Germinal center (tissue), 1 donor: ENCODE measurements around the gene FLRT2.

Experiments used
- DNase-seq: peaks from one replicate; pipeline ENCODE4 v3.0.0; 2012; ENCODE audit warnings: mixed read lengths, low spot score

Gene FLRT2

GRCh38 chr14:85529803-85530574 is at the start of gene FLRT2:
Gene FLRT2 (plus strand): TSS chr14:85530144. CDS start chr14:85621515, 91,371 bp downstream.
- DNase-seq = no peak

GRCh38 chr14:85481471-85481870 is 48.5 kb upstream of the FLRT2 start:
- DNase-seq = no peak

- DNase-seq = no peak
Observed at GRCh38 chr14:85482552-85482951, 47.4 kb upstream of the FLRT2 start.

- no peak for DNase-seq
Observed at GRCh38 chr14:85483037-85483436, 46.9 kb upstream of the FLRT2 start.

DNA sequence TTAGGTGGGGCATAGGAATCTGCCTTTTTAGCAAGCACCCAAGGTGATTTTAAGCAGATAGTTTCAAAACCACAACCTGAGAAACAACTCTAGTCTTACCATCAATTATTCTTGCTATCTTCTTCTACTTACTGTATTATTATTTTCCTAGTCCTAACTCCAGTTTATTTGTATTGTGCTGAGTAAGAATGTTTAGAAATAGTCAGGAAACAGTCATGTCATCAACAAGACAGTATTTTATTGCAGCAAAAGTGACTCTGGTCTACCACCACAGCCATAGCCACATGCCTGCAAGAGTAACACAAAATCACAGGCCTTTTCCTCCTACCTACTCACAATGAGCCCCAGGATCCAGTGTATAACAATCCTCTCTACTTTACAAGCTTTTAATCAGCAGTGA is 46.3 kb upstream of the FLRT2 start:
- no peak for DNase-seq

- DNase-seq = no peak
Observed at GRCh38 chr14:85487215-85487614, 42.7 kb upstream of the FLRT2 start.

GRCh38 chr14:85501751-85502150 is 28.2 kb upstream of the FLRT2 start:
- DNase-seq = no peak

GRCh38 chr14:85508863-85509262 is 21.1 kb upstream of the FLRT2 start:
- DNase-seq = no peak

DNA sequence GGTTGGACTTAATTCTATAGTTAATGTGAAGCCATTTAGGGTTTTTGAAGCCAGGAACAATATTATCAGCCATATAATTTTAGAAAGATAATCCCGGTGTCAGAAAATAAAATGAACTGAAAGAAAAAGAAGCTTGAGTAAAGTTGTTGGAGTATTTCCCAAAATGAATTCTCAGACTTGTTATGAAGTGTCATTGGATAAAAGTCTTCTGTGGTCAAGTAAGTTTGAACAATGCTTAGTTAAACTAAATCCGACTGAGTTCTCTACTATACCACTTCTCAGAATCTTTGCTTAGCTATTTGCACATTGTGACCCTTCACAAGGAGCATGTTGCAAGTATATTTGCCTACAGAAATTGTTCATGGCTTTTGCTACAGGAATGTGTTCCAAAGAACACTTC is 17.5 kb upstream of the FLRT2 start:
- no peak for DNase-seq

DNA sequence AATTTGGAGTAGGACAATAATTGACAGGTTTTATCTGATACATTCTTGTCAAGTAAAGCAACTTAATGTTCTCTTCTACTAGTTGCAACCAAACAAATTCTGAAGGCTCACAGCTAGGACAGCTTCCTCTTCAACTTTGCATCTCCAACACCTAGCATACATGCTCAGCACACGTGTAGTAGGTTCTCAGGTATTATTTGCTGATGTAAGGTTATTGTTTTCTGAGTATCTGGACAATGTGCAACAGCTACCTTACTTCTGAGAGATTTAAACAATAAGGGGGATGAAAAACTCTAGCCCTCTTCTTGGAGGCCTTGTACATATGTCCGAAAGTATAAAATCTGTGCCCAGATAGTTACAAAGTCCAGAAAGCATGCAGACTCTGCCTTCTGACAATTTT is 15.5 kb upstream of the FLRT2 start:
- no peak for DNase-seq

DNA sequence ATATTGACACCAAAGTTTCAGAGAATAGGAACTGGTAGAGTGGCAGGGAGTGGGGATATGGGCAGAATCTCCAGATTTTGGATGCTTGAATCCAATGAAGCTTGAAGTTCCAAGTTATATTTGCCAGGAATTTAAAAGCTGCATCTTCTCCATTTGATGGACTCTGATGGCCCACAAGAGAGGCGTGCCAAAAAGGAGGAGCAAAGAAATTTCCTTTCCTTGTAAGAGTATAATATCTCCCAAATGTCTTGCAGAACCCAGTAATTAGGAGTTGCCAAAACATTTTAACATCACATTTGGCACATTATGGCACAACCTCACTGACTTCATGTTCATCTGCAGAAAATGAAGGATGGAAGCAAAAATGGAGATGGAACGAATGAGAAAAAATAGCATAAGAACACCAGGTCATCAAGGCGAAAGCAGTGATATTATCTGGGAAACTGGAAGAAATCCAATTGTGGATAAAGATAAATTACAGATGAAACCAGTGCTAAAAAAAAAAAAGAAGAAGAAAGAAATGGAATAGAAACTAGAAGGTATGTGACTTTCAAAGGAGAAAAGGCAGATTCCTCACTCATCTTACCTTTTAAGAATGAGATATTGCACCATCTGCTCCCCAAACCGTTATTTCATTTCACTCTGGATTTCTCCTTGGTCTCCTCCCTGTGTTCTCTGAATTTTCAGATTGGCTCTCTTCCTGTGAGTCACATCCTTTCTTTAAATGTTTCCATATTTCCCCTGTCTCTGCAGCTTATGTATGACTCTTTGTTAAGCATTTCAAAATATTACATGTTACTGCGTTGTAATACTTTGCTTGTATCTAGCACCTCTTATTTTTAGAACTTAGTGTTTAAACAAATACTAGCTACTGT is 13.5 kb upstream of the FLRT2 start:
- DNase-seq = no peak

DNA sequence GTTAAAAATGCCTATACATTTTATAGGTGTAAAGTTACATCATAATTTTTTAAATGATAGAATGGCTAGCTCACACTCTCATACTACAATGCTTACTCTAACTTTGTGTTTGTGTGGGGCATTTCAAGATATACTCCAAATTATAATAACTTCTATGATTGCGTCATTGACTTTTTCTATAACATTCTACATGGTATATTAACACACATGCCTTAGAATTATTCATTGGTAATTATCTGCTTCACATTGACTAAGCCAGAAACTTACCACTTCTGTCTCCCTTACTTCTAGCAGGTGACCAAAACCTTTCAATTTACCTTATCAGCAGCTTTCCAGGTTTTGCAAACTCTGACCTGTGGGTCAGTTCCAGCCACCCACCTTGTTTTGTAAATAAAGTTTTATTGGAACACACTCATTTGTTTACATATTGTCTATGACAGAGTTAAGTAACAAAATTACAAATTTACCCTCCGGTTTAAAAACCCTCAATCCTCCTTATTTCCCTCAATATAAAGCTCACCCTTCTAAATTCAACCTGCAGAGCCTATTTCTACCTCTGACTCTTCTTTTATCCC is 12.7 kb upstream of the FLRT2 start:
- no peak for DNase-seq

GRCh38 chr14:85519661-85520305 is 10.2 kb upstream of the FLRT2 start:
- DNase-seq = no peak

- DNase-seq = no peak
Observed at GRCh38 chr14:85520581-85520980, 9.4 kb upstream of the FLRT2 start.

DNA sequence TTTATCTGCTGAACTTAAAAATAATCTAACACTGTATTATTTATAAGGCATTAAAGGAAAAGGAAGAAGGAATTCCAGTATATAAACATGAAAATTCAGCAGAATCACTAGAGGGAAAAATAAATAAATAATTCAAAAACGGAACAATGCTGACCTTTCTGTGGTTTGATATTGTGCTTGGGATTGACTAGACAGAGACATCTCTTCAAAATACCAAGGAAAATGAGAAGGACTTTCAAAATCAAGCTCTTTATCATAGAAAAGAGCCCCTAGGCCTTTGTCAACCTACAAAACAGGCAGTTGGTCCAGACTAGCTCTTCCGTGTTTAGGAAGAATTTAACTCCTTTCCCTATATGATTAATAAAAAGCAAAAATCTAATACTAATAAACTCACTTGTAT is 6.3 kb upstream of the FLRT2 start:
- DNase-seq = no peak

GRCh38 chr14:85527006-85527405 is 2.9 kb upstream of the FLRT2 start:
- no peak for DNase-seq

- DNase-seq = no peak
Observed at GRCh38 chr14:85527445-85528035, 2.4 kb upstream of the FLRT2 start.

DNA sequence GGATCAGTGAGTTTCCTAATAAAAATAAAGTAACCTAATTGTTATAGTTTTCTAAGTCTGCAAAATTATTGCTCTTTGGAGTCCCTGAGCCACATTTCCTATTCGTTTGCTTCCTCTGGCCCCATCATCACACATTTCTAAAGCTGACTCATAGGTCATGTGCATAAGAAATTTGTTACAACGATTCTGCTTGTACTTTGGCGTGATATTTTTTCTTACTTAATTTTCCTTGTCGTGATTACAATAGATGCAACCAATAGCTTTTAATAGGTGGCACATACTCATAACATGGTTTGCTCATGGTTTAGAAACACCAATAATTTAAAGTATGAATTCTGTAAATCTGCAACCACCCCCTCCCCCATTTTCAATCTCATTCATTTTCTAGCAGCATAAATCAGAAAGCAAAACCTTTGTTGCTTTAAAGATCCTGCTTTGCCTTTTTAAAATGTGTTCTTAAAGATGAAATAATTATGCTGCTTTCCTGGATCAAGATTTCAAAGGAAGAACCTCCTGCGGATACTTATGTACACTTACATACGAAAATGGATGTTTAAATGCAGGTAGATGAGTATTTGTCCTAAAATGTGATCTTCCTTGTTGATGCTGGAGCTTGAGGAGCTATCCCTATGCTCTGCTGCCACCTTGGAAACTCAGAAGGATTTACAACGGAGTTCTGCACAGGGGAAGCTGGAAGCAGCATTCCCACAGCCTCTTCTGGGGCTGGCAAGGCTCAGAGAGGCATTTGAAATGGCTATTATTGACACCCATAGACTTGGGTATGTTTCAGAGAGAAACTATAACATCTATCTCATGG is 1.7 kb upstream of the FLRT2 start:
- DNase-seq = no peak

- DNase-seq = no peak
Observed at GRCh38 chr14:85528897-85529631, 880 bp upstream of the FLRT2 start.

DNA sequence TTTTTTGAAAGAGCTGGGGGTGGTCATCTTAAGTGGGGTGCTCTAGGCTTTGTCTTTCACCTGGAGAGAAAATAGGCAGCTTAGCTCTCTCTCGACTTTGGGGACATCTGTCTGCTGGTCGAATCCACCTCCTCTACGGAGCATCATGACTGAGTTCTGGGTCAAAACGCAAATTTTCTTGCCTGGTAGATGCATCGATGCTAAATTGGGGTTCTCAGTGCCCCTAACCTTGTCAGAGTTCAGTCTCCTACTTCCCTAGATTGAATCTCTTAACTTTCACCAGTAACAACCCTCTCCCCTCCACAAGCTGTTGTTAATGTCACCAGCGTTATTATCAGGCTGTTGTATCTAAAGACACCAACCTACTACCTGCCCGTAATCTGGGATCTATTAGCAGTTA is 682 bp downstream of the FLRT2 start:
- no peak for DNase-seq
